ENCODE results near the gene TMPRSS15. TPM values are rescaled to one million over a fixed set of nuclear protein-coding genes. Genes with fewer than 3 reads are reported as not detected.

Gene TMPRSS15
- total RNA-seq, 4 donors from 2014 or later = not detected

DNA sequence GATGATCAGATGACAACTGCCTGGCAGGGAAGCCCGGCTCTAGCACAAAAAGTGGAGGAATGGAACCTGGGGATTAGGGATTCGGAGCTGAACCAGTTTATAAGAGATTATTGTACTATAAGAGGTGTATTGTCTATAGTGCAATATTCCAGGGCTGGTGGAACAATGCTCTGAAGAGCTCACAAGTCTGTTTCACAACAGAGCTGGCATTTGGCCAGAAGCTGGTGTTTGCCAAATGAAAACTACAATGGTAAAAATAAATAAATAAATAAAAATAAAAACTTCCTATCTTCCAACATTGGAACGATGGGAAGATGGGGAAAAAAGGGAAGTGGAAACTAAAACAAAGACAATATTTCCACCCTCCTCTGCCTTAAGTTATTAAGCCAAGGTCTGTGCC lies 85.4 kb downstream of the TMPRSS15 start:
- H3K4me1 ChIP-seq = no peaks in the 10 kb centered on the region
- 55% methylated on average over 3 of the region's 3 CpGs for WGBS
- no peak for TF ChIP-seq POLR2AphosphoS5 (IDR thresholded peaks at IDR 0.05)
- no peak for TF ChIP-seq EP300 (IDR thresholded peaks at IDR 0.05)
- TF ChIP-seq POLR2A (IDR thresholded peaks at IDR 0.05) = no peak
- TF ChIP-seq, protein P1, sequence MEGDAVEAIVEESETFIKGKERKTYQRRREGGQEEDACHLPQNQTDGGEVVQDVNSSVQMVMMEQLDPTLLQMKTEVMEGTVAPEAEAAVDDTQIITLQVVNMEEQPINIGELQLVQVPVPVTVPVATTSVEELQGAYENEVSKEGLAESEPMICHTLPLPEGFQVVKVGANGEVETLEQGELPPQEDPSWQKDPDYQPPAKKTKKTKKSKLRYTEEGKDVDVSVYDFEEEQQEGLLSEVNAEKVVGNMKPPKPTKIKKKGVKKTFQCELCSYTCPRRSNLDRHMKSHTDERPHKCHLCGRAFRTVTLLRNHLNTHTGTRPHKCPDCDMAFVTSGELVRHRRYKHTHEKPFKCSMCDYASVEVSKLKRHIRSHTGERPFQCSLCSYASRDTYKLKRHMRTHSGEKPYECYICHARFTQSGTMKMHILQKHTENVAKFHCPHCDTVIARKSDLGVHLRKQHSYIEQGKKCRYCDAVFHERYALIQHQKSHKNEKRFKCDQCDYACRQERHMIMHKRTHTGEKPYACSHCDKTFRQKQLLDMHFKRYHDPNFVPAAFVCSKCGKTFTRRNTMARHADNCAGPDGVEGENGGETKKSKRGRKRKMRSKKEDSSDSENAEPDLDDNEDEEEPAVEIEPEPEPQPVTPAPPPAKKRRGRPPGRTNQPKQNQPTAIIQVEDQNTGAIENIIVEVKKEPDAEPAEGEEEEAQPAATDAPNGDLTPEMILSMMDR (IDR thresholded peaks at IDR 0.05) = no peak
- H3K36me3 ChIP-seq = no peaks in the 10 kb centered on the region
- peaks cover 3% of the 10 kb centered on the region for H3K9me3 ChIP-seq
- no peak overlapping the region for H3K4me3 ChIP-seq
- H3K27me3 ChIP-seq = no peaks in the 10 kb centered on the region
- DNase-seq (ENCODE audit: low spot score in 2 of 2) = no peak
- H3K27ac ChIP-seq = no peak overlapping the region

DNA sequence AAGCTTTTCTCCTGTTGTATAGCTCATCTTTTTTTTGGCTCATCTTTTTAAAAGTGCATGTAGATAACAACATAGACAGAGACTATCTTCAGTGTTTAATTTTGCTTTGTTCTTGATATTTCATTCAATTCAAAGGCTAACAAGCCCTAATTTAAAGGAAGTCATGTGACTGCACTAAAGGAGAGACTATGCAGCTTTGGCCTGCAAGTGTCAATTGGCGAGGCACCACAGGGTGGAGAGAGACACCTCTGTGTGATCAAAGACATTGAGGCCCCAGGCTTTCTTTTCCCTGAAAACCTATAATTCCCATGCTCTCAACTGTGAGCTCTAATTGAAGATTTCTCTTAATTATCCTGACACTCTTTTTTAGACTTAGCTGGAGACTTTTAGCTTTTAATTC lies 105.4 kb downstream of the TMPRSS15 start:
- no peaks in the 10 kb centered on the region for H3K27me3 ChIP-seq
- TF ChIP-seq POLR2A (IDR thresholded peaks at IDR 0.05) (no peak), POLR2AphosphoS5 (IDR thresholded peaks at IDR 0.05) (no peak), EP300 (IDR thresholded peaks at IDR 0.05) (no peak)
- no peak overlapping the region for H3K27ac ChIP-seq
- no peaks in the 10 kb centered on the region for H3K4me1 ChIP-seq
- H3K4me3 ChIP-seq = no peak overlapping the region
- H3K9me3 ChIP-seq = no peaks in the 10 kb centered on the region
- no peak for DNase-seq (ENCODE audit: low spot score in 2 of 2)
- 55% methylated on average over 1 of the region's 1 CpG for WGBS
- H3K36me3 ChIP-seq = no peaks in the 10 kb centered on the region

DNA sequence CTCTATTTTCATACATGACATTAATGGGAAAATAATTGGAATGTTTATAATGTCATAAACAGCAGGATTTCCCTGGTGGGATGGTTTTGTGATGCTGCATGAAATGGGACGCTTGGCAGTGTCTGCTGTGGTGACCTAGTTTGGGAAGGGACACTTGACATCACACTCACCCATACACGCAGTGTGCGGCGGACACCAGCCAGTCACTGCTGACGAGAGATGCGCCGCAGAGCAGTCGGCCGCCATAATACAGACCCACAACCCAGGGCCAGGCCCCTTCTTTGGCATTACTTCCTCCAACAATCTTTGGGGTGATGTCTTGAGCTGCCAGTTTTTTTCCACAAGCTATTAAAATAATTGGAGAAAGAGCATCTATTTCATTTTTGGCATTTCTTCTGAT lies 109.5 kb downstream of the TMPRSS15 start:
- DNase-seq (ENCODE audit: low spot score in 2 of 2) = no peak
- H3K27me3 ChIP-seq = peaks cover 4% of the 10 kb centered on the region
- TF ChIP-seq POLR2A (IDR thresholded peaks at IDR 0.05) = no peak
- TF ChIP-seq, protein P1 (IDR thresholded peaks at IDR 0.05) = no peak
- no peak for TF ChIP-seq EP300 (IDR thresholded peaks at IDR 0.05)
- no peak for TF ChIP-seq POLR2AphosphoS5 (IDR thresholded peaks at IDR 0.05)

DNA sequence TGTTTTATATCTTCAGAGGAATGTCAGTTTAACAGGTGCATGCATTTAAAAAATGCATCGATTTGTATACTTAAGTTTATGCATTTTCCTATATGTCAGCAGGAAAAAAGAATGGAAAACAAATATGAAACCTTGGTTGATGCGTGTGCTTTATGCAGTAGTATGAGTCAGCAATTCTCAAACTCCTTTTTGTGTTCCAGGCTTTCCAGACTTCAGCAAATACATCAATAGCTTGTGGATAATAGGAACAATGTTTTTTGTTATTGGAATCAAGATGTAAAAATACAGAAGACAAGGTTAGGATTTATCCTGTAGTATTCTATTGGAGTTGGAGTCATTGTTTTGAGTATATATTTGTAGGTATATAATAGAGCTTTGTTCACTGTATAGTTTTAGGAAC lies 113.7 kb downstream of the TMPRSS15 start:
- no peak for DNase-seq (ENCODE audit: low spot score in 2 of 2)
- H3K36me3 ChIP-seq = no peaks in the 10 kb centered on the region
- no peaks in the 10 kb centered on the region for H3K9me3 ChIP-seq
- no peaks in the 10 kb centered on the region for H3K4me1 ChIP-seq
- no peak overlapping the region for H3K27ac ChIP-seq
- WGBS = 62% methylated on average over 2 of the region's 2 CpGs
- H3K4me3 ChIP-seq = no peak overlapping the region
- peaks cover 4% of the 10 kb centered on the region for H3K27me3 ChIP-seq
- TF ChIP-seq POLR2AphosphoS5 (IDR thresholded peaks at IDR 0.05) (no peak), POLR2A (IDR thresholded peaks at IDR 0.05) (no peak), EP300 (IDR thresholded peaks at IDR 0.05) (no peak)
- TF ChIP-seq, protein P1 (IDR thresholded peaks at IDR 0.05) = no peak

More for the DNA sequence above, 109.5 kb downstream of the TMPRSS15 start:
- H3K9me3 ChIP-seq = no peaks in the 10 kb centered on the region
- H3K4me1 ChIP-seq = no peaks in the 10 kb centered on the region
- WGBS = 80% methylated on average over 9 of the region's 9 CpGs
- no peak overlapping the region for H3K4me3 ChIP-seq
- no peak overlapping the region for H3K27ac ChIP-seq
- H3K36me3 ChIP-seq = no peaks in the 10 kb centered on the region

DNA sequence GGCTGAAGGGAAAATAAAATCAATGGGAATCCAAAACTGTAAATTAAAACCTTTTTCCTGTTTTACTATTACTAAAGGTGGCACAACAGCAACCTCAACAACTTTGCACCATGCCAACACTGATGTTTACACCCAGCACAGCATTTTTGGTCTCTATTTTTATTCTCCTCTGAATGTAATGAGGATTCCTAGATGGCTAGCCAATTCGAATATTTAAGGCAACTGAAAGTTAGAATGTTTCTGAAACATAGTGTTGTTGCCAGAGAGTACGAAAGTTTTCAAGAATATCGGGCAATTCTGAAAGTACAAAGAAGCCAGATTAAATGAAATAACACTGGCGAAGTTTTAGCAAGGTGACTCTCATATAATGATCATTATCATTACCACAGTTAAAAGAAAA lies 118.2 kb downstream of the TMPRSS15 start:
- WGBS = 84% methylated on average over 4 of the region's 4 CpGs
- no peaks in the 10 kb centered on the region for H3K27me3 ChIP-seq
- no peaks in the 10 kb centered on the region for H3K36me3 ChIP-seq
- no peaks in the 10 kb centered on the region for H3K4me1 ChIP-seq
- DNase-seq (ENCODE audit: low spot score in 2 of 2) = no peak
- TF ChIP-seq EP300 (IDR thresholded peaks at IDR 0.05) (no peak), POLR2A (IDR thresholded peaks at IDR 0.05) (no peak), POLR2AphosphoS5 (IDR thresholded peaks at IDR 0.05) (no peak)
- TF ChIP-seq, protein P1 (IDR thresholded peaks at IDR 0.05) = no peak
- H3K4me3 ChIP-seq = no peak overlapping the region
- no peaks in the 10 kb centered on the region for H3K9me3 ChIP-seq
- H3K27ac ChIP-seq = no peak overlapping the region

DNA sequence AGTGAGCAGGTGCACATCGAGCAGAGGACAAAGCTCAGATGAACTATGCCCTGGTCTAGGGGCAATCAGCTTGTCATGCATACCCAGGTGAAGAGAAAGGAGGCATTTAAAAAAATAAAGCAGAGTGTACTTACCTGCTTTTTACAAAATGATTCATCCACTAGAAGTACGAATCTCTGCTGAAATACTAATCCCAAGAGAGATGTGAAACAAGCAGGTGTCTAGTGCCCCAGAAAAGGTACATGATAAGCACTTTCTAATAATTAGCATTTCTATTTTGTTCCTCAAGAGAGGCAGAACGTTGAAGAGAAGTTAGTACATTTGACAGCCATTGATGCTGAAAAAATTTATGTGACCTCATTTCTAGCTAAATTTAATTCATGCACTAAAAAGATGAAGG lies 127.8 kb downstream of the TMPRSS15 start:
- no peaks in the 10 kb centered on the region for H3K27me3 ChIP-seq
- 64% methylated on average over 3 of the region's 3 CpGs for WGBS
- H3K36me3 ChIP-seq = no peaks in the 10 kb centered on the region
- no peaks in the 10 kb centered on the region for H3K4me1 ChIP-seq
- TF ChIP-seq EP300 (IDR thresholded peaks at IDR 0.05) (no peak), POLR2A (IDR thresholded peaks at IDR 0.05) (no peak), POLR2AphosphoS5 (IDR thresholded peaks at IDR 0.05) (no peak)
- TF ChIP-seq, protein P1 (IDR thresholded peaks at IDR 0.05) = no peak
- no peak overlapping the region for H3K4me3 ChIP-seq
- no peaks in the 10 kb centered on the region for H3K9me3 ChIP-seq
- no peak for DNase-seq (ENCODE audit: low spot score in 2 of 2)
- H3K27ac ChIP-seq = no peak overlapping the region
